Subcutaneous adipose tissue (tissue), 4 donors: ENCODE data around the gene ST6GALNAC2. TPM values are rescaled to one million over a fixed set of nuclear protein-coding genes. Genes with fewer than 3 reads are reported as not detected.

ENCODE experiments used
- total RNA-seq, 4 donors: library from RNA; depleted of rRNA; stranded (reverse); fragments of >200 nt; gene quantifications; one replicate each; pipeline ENCODE4 v1.1.0, GENCODE V29; 2016
- TF ChIP-seq, protein P1 (sequence below): fragments of 450-650 bp; IDR thresholded peaks from one replicate; pipeline ENCODE4 v1.5.1; 2016; ENCODE audit warnings: low read depth, mild to moderate bottlenecking, control low read depth, antibody characterized with exemption, moderate library complexity

ST6GALNAC2 gene
- total RNA-seq, 4 donors from 2014 or later = 4.2 to 18.0 (median 12.7) TPM

- TF ChIP-seq, protein P1, sequence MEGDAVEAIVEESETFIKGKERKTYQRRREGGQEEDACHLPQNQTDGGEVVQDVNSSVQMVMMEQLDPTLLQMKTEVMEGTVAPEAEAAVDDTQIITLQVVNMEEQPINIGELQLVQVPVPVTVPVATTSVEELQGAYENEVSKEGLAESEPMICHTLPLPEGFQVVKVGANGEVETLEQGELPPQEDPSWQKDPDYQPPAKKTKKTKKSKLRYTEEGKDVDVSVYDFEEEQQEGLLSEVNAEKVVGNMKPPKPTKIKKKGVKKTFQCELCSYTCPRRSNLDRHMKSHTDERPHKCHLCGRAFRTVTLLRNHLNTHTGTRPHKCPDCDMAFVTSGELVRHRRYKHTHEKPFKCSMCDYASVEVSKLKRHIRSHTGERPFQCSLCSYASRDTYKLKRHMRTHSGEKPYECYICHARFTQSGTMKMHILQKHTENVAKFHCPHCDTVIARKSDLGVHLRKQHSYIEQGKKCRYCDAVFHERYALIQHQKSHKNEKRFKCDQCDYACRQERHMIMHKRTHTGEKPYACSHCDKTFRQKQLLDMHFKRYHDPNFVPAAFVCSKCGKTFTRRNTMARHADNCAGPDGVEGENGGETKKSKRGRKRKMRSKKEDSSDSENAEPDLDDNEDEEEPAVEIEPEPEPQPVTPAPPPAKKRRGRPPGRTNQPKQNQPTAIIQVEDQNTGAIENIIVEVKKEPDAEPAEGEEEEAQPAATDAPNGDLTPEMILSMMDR = no peak
Observed at GRCh38 chr17:76626442-76626841, 40.8 kb upstream of the ST6GALNAC2 start.

- TF ChIP-seq, protein P1 = no peak
Observed at GRCh38 chr17:76625496-76625895, 39.8 kb upstream of the ST6GALNAC2 start.

DNA sequence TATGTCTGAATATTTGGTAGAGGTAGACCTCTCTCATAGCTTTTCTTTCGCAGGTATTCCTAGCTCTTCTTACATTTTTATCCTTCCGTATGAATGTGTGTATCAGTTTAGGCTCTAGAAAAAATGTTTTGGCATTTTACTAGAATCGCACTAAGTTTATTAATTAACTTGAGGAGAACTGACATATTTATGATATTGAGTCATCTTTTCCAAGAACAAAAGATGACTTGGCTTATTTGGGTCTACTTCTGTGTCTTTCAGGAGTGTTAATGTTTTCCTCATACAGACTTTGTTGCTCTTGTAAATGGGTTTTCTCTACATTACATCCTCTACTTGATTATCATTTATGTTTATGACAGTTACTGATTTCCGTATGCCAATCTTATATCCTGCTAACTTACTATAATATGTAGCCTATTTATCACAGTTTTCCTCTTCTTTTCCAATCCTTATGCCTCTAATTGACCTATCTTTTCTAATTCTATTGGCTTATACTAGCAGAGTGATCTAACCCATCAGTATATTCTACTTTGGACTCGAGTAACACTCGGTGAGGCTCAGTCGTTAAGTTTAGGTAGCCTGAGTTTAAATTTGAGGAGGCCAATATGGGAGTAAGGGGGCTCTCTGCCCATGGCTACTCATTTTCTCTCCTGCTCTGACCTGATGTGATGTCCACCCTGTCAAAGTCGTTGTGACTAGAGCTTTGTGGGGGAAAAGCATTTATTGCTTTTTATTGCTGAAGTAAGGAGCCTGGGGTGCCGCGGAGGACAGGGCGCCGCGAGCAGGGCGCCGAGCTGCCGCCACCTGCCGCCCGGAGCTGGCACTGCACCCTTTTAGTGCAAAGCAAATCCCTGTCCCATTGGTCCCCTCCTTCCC is 37.8 kb upstream of the ST6GALNAC2 start:
- TF ChIP-seq, protein P1 = no peak

DNA sequence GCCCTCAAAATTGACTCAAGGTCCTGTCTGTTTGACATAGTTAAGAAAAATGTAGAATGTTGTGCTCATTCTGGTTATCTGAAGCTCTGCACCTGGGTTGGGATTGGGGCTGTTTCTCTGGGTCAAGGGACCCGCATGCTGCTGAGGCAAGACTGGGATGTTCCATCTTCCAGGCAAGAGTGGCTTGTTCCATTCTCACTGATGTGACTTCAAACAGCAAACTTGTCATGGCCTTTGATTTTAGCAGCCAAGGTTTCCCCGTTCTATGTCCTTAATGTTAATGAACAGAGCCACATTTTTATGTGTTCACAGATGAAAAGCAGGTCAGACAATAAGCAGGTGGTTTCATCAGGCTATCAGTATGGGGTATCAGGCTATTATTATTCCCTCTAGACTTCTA is 32.2 kb upstream of the ST6GALNAC2 start:
- TF ChIP-seq, protein P1 = no peak

- TF ChIP-seq, protein P1 = no peak
Observed at GRCh38 chr17:76614912-76615617, 29.4 kb upstream of the ST6GALNAC2 start.

GRCh38 chr17:76612977-76613851 is 27.6 kb upstream of the ST6GALNAC2 start:
- TF ChIP-seq, protein P1 = no peak
